Stimulated activated CD4-positive, alpha-beta T cell treated with anti-CD3 and anti-CD28 coated beads, Interleukin-4, amount 100 ng/mL, for 48 hours (primary cell): Measurements from ENCODE around the gene VCL.
"Not testable (repeated sequence)": the region's sequence is repeated elsewhere in the genome, so short reads cannot be mapped to it uniquely, and the experiment has no call there.

ENCODE experiments used
- DNase-seq, 2 donors: peaks; one replicate each; pipeline ENCODE4 v3.0.0-alpha.2; 2020; ENCODE audit warnings: low read depth in 2 of 2

The VCL gene

GRCh38 chr10:74006269-74006668, 8.4 kb downstream of the VCL start:
- DNase-seq, result no peak

DNA sequence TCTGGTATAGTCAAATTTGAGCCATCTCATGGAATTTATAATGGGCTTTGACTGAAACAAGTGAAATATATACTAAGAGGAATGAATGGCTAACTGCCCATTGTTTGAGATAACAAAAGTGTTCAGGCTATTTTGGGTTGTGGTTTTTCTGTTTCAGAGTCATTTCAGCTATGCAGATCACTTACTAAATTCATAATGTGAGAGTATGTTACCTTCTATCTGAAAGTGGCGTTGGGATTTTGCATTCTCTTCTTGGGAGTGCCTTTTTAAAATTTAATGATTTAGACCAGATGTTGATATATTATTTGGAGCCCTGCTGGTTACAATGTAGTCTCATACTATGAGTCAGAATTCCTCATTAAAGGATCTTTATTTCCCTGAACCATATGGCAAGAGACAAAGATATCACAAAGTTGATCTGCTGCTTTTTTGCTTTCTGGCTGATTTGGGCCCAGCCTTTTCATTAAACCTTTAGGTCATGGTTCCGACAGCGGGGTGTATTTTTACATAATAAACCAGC, 10.4 kb downstream of the VCL start:
- DNase-seq, result no peak

GRCh38 chr10:74011017-74011416, 13.1 kb downstream of the VCL start:
- DNase-seq, result no peak

- no peak for DNase-seq
Measured at GRCh38 chr10:74011770-74012169, 13.9 kb downstream of the VCL start.

GRCh38 chr10:74012480-74012879, 14.6 kb downstream of the VCL start:
- no peak for DNase-seq

DNA sequence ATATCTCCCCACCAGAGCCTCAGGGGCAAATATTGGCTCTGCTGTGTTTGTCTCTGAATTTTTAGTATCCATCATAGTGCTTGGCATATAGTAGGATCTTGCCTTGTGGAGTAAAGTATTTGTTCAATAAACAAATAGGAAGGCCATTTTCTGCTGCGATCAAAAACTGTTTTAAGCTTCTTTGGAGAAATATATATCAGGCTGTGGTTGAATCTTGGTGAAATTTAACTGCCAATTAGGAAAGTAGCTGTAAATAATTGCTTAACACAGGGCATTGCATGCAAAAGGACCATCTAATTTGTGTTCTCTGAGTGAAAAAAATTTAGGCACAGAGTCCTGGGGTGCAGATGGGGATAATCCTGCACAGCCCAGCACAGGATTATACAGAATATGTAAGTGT, 15.1 kb downstream of the VCL start:
- no peak for DNase-seq

DNA sequence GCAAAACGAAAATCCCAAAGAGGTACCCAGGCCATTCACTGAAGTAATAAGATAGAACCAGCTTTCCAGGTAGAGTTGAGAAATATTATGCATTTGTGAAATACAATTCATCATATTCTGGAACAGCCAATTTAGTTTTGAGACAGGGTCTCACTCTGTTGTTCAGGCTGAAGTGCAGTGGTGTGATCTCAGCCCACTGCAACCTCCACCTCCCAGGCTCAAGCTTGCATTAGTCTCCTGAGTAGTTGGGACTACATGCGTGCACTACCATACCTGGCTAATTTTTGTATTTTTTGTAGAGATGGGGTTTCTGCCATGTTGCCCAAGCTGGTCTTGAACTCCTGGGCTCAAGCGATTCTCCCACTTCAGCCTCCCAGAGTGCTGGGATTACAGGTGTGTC, 16.7 kb downstream of the VCL start:
- DNase-seq, result not testable (repeated sequence)

DNA sequence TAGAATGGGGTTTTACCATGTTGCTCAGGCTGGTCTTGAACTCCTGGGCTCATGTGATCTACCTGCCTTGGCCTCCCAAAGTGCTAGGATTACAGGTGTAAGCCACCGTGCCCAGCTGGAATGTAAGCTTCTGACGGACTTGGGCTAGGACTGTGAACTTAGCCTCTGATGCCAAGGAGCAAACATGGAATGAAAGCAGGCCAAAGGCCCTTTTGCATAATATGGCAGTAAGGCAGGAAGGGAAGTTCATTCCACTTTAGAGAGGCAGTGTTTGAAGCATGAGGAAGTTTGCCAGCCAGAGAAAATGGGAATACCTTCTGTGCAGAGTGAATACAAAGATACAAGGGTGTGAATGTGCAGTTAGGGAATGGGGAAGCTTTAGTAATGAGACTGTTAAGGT, 20.3 kb downstream of the VCL start:
- DNase-seq, result no peak

DNA sequence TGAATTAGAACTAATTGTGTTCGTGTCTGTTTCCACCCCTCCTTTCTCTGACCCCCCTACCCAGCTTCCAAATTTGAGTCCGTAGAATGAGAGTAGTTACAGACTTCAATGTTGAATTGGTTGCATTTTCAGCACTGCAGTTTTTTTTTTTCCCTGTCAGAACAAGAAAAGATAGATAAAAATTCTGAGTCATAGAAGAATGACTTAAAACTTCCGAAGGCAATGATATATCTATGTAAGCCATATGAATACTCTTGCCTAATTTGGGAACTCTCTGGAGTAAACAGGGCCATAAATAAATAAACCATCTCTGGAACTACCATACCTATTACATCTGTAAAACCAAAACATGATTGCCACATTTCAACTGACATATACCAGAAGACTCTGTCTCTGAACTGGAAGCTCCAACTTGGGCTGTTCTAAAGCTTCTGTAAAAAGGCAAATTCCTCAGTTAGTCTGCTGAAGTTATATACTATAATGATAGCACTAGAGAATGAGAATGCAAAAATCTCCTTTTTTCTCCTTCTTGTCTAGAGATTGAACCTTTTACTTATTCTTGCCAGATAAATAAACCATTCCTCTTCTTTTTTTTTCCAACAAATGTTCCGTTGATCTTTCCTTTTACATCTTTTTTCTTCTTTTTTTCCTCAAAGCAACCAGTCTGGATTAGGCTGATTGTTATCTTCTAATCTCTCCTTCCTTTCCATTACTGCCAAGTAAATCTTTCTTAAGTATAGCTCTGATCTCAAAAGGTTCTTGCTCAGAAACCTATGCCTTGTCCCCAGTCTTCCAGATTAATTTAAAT, 23.5 kb downstream of the VCL start:
- no peak for DNase-seq

GRCh38 chr10:74022926-74023629, 25.2 kb downstream of the VCL start:
- no peak for DNase-seq

GRCh38 chr10:74024600-74024999, 26.7 kb downstream of the VCL start:
- DNase-seq, result no peak

DNA sequence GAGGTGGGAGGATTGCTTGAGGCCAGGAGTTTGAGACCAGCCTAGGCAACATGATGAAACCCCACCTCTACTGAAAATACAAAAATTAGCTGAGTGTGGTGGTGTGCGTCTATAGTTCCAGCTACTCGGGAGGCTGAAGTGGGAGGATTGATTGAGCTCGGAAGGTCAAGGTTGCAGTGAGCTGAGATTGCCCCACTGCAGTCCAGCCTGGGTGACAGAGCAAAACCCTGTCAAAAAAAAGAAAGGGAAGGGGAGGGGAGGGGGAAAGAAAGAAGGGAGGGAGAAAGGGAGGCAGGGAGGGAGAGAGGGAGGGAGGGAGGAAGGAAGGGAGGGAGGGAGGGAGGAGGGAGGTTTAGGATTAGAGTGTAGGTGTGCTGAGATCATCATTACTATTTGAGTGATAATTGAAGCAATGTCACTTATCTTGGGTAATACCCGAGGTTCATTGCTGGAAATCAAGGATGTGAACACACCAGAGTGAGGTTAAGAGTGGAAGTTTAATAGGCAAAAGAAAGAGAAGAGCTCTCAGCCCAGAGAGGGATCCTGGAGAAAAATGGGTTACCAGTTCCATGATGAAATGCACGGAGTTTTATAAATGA, 27.6 kb downstream of the VCL start:
- no peak for DNase-seq

DNA sequence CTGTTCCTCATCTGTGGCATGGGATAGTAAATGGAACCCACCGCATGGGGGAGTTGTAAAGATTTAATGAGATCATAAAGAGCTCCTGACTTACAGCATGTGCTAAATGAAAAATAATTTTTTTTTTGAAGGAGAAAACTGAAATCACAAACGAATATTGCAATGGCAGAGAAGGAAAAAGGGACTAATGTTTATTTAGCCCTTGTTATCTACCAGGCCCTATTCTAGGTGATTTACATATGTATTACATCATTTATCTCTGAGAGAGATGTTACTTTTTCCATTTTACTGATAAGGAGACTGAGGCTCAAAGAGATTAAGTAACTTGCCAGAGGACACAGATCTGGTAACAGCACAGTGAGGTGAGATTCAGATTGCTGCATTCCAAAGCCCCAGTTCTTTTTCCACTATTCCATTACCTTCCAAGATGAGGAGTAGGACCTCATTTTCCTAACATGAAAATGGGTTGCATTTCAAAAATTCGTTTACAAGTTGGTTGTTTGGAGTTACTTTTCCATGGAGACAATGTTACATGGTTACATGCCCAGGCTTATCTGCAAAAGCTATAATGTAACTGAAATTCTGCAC, 28.6 kb downstream of the VCL start:
- DNase-seq, result no peak

- DNase-seq, result no peak
Measured at GRCh38 chr10:74027702-74028101, 29.8 kb downstream of the VCL start.

DNA sequence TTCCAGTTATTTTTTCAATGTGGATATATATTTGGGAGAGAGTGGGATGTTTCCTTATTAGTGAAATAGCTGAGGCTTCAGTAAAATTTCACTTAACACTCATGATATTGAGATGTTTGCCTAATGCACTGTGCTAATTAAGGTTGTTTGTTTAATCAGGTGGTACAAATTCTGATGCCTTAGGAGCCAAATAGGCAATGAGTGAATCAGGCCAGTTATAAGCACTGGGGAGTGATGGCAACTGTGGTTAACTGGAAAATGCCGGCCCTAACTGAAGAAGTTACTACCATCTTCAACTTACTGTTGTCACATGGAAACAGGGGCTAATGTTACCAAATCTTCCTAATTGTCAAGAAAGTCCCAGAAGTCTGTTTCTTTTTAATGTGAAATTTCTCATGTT, 32.0 kb downstream of the VCL start:
- no peak for DNase-seq

DNA sequence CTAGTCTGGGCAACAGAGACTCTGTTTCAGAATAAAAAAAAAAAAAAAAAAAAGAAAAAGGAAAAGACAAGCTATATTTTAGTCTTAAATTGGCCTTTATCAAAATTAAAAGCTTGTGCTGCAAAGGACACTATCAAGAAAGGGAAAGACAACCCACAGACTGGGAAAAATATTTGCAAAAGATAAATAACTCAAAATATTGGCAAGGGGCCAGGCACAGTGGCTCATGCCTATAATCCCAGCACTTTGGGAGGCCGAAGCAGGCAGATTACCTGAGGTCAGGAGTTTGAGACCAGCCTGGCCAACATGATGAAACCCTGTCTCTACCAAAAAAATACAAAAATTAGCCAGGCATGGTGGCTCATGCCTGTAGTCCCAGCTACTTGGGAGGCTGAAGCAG, 34.3 kb downstream of the VCL start:
- not testable (repeated sequence) for DNase-seq

- DNase-seq, result no peak
Measured at GRCh38 chr10:74032900-74033655, 35.2 kb downstream of the VCL start.

DNA sequence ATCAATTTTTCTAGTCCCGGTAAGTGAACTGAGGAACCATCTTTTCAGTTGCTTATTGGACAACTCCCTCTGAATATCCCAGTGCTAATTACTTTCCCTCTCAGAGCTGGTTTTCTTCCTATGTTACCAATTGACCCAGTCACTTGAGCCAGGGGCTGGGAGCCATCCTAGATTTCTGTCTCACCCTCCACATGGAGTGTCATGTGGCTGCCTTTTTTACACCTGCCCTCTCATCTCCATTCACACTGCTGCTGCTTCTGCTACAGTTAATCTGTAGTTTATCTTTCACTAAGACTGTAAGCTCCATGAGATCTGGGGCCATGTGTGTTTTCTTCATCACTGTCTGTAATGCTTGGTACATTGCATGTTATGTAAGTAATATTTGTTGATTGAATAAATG, 35.8 kb downstream of the VCL start:
- no peak for DNase-seq

DNA sequence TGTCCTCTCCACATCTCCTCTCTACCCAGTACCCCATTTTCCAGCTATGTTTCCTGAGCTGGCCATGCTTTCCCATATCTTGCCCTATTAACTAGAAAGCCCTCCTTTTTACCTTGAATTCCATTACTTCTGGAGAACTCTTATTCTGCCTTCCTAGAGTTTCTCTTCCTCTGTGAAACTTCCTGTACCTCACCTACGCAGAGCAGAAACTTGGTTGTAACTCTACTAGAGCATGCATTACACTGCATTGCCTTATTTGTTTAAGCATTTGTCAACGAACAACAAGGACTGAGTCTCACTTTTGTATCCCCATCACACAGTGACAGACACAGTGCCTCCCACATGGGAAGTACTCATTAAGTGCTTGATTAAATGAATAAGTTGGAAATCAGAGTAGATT, 36.4 kb downstream of the VCL start:
- DNase-seq, result no peak

- no peak for DNase-seq
Measured at GRCh38 chr10:74035303-74035702, 37.4 kb downstream of the VCL start.

GRCh38 chr10:74036474-74036873, 38.6 kb downstream of the VCL start:
- DNase-seq, result no peak
